ENCODE results near the gene TOX2.

The TOX2 gene

GRCh38 chr20:43974695-43975094, 60.0 kb downstream of the TOX2 start:
- no peak for DNase-seq

DNA sequence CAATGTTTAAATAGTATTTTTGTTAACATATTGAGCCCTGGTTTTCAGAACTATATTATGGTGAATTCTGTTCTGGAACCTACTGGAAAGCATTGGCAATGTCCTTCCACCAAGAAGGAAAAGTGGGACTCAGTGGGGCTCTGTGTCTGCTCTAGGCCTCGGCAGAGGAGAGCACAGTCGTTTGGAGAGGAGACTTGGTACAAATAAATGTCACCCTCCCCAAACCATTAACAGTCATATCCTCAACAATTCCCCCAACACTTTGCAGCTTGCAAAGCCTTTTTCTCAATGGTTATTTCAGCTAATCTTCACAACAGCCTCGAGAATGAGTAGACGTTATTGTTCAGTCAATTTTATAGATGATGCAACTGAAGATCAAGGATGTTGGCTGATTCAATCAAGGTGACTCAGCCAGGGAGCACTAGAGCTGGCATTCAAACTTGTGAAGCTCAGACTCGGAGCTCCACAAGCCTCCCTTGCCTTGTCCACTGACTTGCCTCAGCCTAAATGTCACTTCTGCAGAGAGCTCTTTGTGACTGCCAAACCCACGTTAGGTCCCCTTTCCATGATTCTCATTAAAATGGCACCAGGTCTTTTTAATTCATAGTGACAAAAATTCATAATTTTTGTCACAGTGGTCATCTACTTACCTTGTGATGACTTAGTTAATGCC, 60.6 kb downstream of the TOX2 start:
- no peak for DNase-seq

DNA sequence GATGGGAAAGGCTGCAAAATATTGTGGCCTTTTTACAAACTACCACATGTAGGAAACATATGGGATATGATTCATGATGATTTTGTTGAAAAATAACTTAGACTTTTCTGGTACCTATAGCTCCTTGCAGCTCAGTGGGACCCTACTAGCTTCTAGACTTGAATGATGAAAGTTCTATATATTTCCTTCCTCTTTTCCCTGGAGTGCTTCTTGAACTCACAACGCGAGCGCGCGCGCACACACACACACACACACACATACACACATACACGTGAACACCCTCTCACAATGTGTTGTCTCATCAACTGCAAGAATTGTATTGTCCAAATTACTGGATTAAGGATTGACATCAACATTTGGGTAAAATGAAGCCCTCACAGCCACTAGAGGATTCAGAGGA, 61.9 kb downstream of the TOX2 start:
- DNase-seq = no peak

- DNase-seq = no peak
Measured at GRCh38 chr20:43977252-43977651, 62.6 kb downstream of the TOX2 start.

- no peak for DNase-seq
Measured at GRCh38 chr20:43977962-43978361, 63.3 kb downstream of the TOX2 start.

DNA sequence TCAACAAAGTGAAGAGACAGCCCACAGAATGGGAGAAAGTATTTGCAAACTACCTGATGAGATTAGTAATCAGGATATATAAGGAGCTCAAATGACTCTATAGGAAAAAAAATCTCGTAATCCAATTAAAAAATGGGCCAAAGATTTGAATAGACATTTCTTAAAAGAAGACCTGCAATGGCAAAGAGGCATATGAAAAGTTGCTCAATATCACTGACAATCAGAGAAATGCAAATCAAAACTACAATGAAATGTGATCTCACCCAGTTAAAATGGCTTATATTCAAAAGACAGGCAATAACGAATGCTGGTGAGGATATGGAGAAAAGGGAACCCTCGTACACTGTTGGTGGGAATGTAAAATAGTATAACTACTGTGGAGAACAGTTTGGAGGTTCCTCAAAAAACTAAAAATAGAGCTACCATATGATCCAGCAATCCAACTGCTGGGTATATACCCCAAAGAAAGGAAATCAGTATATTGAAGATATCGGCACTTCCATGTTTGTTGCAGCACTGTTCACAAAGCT, 65.0 kb downstream of the TOX2 start:
- DNase-seq = no peak

DNA sequence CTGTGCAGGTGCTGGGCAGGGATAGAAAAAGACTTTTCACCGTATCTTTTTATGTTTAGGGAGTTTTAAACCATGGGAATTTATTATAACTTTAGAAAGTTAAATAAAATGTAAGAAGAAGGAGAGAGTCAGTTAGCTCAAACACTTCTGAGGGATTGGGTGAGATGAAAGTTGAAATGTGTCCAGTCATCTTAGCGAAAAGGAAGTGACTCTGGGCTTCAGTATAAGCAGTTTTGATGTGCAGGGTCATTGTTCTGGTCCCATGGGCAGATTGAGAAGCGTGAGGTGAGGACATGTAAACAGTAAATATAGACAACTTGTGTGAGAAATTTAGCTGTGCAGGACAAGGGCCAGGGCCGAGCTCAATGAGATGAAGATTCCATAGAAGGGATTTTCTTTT, 66.9 kb downstream of the TOX2 start:
- no peak for DNase-seq

GRCh38 chr20:43982016-43982415, 67.4 kb downstream of the TOX2 start:
- DNase-seq = no peak

DNA sequence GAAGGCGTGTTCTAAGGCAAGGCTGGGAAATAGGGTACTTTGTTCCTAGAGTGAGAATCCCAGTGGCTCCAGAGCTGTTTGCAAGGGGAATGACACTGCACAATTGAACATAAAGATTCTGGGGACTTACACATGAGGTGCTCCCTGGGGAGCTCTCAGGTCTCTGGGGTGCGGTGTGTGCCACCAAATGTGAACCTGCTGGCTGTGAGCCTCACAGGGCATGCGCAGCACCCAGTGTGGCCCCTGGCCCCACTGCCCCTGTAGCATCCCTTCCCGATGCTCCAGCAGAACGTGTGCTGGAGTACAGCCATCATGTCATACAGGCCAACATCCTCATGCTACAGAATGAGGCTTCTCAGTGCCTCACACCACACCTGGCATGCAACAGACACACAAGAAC, 68.2 kb downstream of the TOX2 start:
- DNase-seq = no peak

DNA sequence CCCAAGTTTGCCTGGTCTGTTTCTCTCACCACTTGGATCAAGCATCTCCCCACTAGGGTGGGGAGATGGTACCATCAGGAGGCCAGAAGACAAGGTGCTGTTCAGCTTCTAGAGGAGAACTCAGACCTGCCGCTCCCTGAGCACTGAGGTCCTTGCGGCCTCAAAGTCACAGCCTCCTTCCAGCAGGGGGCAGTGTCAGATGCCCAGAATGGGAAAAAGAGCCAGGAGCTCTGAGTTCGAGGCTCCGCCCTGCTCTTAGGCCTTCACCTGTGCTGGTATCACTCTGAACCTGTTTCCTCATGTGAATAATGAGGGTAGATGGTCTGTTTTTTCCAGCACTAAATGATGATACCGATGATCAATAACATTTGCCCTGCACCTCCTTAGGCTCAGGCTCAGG, 68.7 kb downstream of the TOX2 start:
- no peak for DNase-seq

GRCh38 chr20:43983904-43984361, 69.3 kb downstream of the TOX2 start:
- no peak for DNase-seq

DNA sequence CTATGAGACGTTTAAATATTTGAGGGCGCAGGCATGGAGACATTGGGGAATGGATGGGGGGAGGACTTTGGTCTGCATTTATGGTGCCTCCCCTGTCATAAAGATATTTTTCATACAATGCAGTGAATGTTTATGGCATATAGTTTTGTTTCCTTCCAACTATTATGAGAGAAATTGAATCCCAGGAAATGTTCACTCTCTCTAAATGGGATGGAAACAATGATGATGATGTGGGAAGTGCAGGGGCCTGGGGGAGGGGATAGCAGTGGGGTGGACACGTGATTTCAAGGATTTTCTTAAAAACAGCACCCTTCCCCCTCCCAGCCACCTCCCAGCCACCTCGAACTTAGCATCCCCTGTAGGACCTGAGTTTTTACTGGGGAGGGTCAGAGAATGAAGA, 69.9 kb downstream of the TOX2 start:
- DNase-seq = no peak

- no peak for DNase-seq
Measured at GRCh38 chr20:43985121-43985520, 70.5 kb downstream of the TOX2 start.

DNA sequence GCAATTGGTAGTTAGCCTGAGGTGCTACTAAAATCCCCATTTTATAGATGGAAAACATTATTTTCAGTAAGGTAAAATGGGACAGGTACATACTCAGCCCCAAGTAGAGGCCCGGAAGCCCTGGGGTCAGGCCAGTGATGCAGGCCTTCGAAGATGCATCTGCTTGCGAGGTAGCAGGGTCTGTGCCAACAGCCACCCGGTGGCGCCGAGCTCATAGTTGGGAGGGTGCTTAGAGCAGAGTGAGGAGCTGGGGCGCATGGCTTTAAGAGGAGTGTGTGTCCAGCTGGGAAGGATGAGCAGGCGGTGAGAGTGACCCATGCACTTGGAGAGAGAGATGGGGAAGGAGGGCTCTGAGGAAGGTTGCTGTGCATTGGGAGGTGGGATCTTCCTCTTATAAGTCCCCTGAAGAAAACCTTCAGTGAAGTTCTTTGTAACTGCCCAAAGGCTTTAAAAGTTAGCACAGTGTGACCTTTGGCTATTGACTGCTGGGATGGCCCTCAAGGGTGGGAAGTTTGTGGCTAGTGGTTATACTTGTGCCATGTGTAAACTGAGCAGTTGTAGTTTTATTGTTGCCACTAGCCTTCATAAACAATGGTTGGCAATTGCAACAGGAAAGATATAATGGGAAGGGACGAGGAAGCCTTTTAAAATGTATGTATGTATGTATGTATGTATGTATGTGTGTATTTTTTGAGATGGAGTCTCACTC, 71.1 kb downstream of the TOX2 start:
- no peak for DNase-seq

DNA sequence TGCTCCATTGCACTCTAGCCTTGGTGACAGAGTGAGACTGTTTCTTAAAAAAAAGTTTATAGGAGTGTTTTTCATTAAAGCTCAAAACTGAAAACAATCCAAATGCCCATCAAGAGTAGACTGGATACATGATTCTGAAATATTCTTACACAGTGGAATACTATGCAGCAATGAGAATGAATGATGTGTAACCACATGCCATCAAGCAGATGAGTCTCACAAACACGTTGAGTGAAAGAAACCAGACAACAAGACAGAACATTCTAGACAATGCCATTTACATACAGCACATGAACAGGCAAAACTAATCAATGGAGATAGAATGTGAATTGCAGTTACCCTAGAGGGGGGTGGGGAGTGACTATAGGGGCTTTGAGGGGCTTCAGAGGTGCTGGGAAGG, 72.4 kb downstream of the TOX2 start:
- no peak for DNase-seq

DNA sequence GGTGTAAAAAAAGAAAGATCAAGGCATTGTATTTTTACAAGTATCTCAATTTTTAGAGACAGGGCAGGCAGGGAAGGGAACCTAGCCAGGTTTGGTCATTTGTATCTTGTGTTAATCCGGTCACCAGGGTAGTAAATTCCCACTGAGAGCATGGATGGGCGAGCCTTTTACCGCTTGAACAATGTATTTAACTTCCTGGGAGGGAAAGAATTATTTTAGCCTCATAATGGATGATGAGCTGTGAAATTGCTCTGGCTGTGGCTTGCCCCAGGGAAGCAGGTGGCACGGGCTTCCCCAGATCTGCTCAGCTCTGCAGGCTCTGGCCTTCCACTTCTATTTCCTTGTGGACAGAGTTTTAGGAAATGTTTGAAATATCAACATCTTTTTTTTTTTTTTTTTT, 72.9 kb downstream of the TOX2 start:
- DNase-seq = no peak

GRCh38 chr20:43988451-43988850, 73.8 kb downstream of the TOX2 start:
- DNase-seq = no peak

- DNase-seq = no peak
Measured at GRCh38 chr20:43988867-43989266, 74.2 kb downstream of the TOX2 start.

DNA sequence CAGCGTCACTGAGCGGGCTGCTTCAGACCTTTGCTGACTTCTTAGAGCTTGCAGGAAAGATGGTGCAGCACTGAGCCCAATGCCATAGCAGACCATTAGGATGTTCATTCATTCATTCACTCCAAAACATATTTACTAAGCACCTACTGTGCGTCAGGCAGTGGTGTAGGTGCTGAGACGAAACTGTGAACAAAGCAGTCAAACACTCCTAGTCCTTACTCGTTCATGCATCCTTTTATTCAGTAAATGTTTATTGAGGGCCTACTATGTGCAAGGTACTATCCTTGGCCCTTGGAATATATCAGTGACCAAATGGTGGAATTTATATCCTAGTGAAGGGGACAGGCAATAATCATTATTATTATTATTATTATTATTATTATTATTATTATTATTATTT, 76.6 kb downstream of the TOX2 start:
- DNase-seq = no peak

GRCh38 chr20:43991982-43992381, 77.3 kb downstream of the TOX2 start:
- no peak for DNase-seq

- no peak for DNase-seq
Measured at GRCh38 chr20:43992885-43993284, 78.2 kb downstream of the TOX2 start.

GRCh38 chr20:43993560-43993959, 78.9 kb downstream of the TOX2 start:
- no peak for DNase-seq

DNA sequence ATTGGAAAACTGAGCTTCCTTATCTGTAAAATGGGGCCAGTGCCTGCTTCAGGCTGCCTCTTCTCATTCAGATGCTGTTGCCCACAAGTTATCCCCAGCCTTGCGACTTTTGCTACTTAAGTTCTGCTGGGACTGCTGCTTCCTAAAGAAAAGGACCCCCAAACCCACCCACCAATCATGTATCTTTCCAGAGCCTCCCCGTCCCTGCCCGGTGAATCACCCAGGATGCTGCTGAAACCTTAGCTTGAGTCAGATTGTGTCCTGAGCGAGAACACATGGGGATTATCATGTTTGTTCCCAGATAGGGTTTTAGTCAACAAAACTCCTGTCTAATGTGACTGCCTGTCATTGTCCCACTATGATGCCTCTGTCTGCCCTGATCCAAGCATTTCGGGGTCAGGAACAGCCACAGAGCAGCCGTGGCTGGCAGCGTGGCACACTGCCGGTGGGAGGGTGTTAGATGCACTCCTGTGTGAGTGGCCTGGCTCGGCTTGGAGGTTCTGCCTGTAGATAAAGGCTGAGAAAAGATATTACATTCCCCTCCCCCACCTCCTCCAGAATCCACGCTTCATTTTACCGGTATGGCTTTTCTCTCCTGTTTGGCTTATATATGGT, 79.9 kb downstream of the TOX2 start:
- no peak for DNase-seq

Measured in anterior cingulate cortex (tissue), 58 donors.